Measurements from ENCODE around the gene WDR93.

The WDR93 gene

GRCh38 chr15:89753855-89754254, 63.2 kb downstream of the WDR93 start:
- no peak overlapping the region for H3K4me3 ChIP-seq (ENCODE audit: low read depth, low read length)

DNA sequence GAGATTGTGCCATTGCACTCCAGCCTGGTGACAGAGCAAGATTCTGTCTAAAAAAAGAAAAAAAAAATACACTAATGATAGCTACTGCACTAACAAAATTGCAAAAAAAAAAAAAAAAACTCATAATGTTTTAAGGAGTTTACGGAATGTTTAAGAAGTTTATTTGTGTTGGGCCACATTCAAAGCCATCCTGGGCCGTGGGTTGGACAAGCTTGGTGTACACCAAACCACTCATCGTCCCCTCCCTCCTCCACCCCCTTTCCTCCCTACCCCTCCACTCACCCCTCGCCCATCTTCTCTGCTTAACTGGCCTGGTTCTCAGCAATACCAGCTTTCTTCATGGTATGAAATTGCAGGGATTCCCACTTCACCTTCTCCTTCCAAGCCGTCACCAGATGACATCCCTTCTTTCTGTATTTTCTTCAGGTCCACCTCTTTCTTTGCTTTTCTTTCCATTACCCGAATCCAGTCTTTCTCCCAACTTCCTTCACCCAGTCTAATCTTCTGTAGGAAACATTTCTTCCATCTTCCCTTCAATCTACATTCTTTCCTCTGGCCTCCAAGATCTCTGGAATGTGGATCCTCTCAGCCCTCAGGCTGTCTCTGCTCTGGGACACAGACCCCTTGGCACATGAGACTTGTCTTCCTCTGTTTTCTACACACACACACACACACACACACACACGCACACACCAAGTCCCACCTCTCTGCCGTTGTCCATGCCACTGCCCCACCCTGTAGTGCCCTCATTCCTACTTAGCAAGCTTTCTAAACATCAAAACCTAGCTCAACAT, 63.9 kb downstream of the WDR93 start:
- TF ChIP-seq, protein P1, sequence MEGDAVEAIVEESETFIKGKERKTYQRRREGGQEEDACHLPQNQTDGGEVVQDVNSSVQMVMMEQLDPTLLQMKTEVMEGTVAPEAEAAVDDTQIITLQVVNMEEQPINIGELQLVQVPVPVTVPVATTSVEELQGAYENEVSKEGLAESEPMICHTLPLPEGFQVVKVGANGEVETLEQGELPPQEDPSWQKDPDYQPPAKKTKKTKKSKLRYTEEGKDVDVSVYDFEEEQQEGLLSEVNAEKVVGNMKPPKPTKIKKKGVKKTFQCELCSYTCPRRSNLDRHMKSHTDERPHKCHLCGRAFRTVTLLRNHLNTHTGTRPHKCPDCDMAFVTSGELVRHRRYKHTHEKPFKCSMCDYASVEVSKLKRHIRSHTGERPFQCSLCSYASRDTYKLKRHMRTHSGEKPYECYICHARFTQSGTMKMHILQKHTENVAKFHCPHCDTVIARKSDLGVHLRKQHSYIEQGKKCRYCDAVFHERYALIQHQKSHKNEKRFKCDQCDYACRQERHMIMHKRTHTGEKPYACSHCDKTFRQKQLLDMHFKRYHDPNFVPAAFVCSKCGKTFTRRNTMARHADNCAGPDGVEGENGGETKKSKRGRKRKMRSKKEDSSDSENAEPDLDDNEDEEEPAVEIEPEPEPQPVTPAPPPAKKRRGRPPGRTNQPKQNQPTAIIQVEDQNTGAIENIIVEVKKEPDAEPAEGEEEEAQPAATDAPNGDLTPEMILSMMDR (IDR thresholded peaks at IDR 0.05; ENCODE audit: borderline replicate concordance, insufficient read depth, low read depth, low read length): no peak
- H3K4me3 ChIP-seq (ENCODE audit: low read depth, low read length): no peak overlapping the region

More at GRCh38 chr15:89753855-89754254, 63.2 kb downstream of the WDR93 start:
- TF ChIP-seq, protein P1 (IDR thresholded peaks at IDR 0.05; ENCODE audit: borderline replicate concordance, insufficient read depth, low read depth, low read length): no peak

- TF ChIP-seq, protein P1 (IDR thresholded peaks at IDR 0.05; ENCODE audit: borderline replicate concordance, insufficient read depth, low read depth, low read length): no peak
- no peak overlapping the region for H3K4me3 ChIP-seq (ENCODE audit: low read depth, low read length)
Observed at GRCh38 chr15:89755701-89756100, 65.1 kb downstream of the WDR93 start.

- no peak overlapping the region for H3K4me3 ChIP-seq (ENCODE audit: low read depth, low read length)
- TF ChIP-seq, protein P1 (IDR thresholded peaks at IDR 0.05; ENCODE audit: borderline replicate concordance, insufficient read depth, low read depth, low read length): no peak
Observed at GRCh38 chr15:89756897-89757296, 66.3 kb downstream of the WDR93 start.

DNA sequence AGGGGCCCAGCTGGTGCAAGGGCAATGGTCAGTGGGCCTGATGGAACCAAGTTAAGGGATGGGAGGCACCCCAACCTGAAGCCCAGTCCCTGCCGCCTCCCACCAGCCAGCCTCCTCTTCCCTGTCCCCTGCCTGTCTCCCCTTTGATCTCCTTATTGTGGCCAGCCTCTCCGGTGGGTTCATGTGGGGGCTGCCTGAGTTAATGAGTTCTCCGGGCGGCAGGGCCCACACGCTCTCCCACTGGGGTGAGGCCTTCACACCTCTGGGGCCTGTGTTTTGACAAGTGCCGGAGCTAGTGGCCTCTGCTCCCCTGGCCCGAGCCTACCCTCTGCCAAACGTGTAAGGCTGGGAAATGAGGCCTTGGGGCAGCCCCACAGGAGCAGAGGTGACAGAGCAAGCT, 67.7 kb downstream of the WDR93 start:
- H3K4me3 ChIP-seq (ENCODE audit: low read depth, low read length): no peak overlapping the region
- TF ChIP-seq, protein P1 (IDR thresholded peaks at IDR 0.05; ENCODE audit: borderline replicate concordance, insufficient read depth, low read depth, low read length): no peak

DNA sequence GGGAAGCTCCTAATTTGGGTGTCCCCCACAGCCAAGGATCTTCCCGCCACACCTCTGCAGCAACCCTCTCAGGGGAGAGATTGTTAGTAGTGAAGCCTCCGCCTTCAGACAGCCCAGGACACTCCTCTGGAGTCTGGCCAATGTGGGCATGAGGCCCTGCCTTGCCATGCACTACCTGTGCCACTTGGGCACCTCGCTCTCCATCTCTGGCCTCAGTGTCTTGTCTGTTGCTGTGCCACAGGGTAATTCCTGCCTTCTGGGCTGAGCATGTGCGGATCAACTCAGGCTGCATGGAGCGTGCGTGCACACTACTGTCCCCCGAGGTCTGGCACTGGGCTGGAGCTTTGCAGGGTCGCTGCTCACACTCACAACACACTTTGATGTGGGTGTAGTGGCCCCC, 68.4 kb downstream of the WDR93 start:
- TF ChIP-seq, protein P1 (IDR thresholded peaks at IDR 0.05; ENCODE audit: borderline replicate concordance, insufficient read depth, low read depth, low read length): no peak
- no peak overlapping the region for H3K4me3 ChIP-seq (ENCODE audit: low read depth, low read length)

GRCh38 chr15:89759835-89760234, 69.2 kb downstream of the WDR93 start:
- no peak overlapping the region for H3K4me3 ChIP-seq (ENCODE audit: low read depth, low read length)
- TF ChIP-seq, protein P1 (IDR thresholded peaks at IDR 0.05; ENCODE audit: borderline replicate concordance, insufficient read depth, low read depth, low read length): no peak

Measured in GM12875 (cell line).